SK-N-MC (cell line): ENCODE measurements around the gene ADSL.
"Not testable (repeated sequence)": the region's sequence is repeated elsewhere in the genome, so short reads cannot be mapped to it uniquely, and the experiment has no call there.

ENCODE experiments used
- DNase-seq: peaks from one replicate; pipeline ENCODE4 v3.0.0-alpha.2; 2011; ENCODE audit warnings: low read depth, low spot score
- H3K27ac ChIP-seq: fragments of 200-600 bp; sonication (generic); 2 replicates; pipeline ENCODE4 v1.5.1; 2016; ENCODE audit warnings: mixed run types
- H3K36me3 ChIP-seq: fragments of 200-600 bp; sonication (generic); 2 replicates; pipeline ENCODE4 v1.6.1; 2017; ENCODE audit warnings: antibody characterized with exemption, low read length, mixed read lengths; ENCODE audit not compliant: insufficient read depth
- H3K4me3 ChIP-seq: fragments of 200-600 bp; sonication (generic); 2 replicates; pipeline ENCODE4 v1.5.1; 2016
- H3K9ac ChIP-seq: fragments of 200-600 bp; sonication (generic); 2 replicates; pipeline ENCODE4 v1.8.0; 2017; ENCODE audit warnings: mixed run types, mixed read lengths; ENCODE audit not compliant: insufficient read length
- H3K9me3 ChIP-seq: fragments of 200-600 bp; sonication (generic); 2 replicates; pipeline ENCODE4 v1.6.1; 2017; ENCODE audit warnings: low read depth, mild to moderate bottlenecking, antibody characterized with exemption, low read length, moderate library complexity, mixed read lengths
- EZH2 ChIP-seq: fragments of 200-600 bp; sonication (generic); IDR thresholded peaks from one replicate; pipeline ENCODE4 v1.6.1; 2017; ENCODE audit warnings: antibody characterized with exemption
- FOXP2 ChIP-seq: optimal IDR thresholded peaks from 2 replicates; pipeline ENCODE3; 2011; ENCODE audit warnings: mild to moderate bottlenecking, moderate library complexity; ENCODE audit not compliant: insufficient read depth; ENCODE audit errors: extremely low read length, control extremely low read depth
- POLR2AphosphoS5 ChIP-seq: IDR thresholded peaks from 2 replicates; pipeline ENCODE4 v1.6.1; 2012; ENCODE audit warnings: mild to moderate bottlenecking, low read depth, low read length, borderline replicate concordance

Gene ADSL

DNA sequence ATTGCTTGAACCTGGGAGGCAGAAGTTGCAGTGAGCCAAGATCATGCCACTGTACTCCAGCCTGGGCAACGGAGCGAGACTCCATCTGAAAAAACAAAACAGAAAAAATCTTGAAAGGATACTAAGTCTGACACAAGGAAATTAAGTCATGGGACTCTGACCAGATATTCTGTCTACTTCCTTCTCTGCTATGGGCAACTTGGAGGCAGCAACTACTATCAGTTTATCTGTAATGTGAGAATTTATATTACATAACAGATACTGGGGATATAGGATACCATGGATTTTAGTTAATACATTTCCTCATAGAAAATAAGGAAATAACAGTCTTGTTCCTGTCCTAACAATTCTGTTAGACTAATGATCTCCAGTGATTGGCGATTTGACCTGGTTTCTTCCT is 22.5 kb downstream of the ADSL start:
- no peak for DNase-seq
- H3K36me3 ChIP-seq: peaks cover 48% of the 10 kb centered on the region
- no peak overlapping the region for H3K27ac ChIP-seq
- no peaks in the 10 kb centered on the region for H3K9me3 ChIP-seq
- H3K9ac ChIP-seq: no peak overlapping the region
- no peak overlapping the region for H3K4me3 ChIP-seq
- TF ChIP-seq FOXP2 (no peak), EZH2 (no peak)

DNA sequence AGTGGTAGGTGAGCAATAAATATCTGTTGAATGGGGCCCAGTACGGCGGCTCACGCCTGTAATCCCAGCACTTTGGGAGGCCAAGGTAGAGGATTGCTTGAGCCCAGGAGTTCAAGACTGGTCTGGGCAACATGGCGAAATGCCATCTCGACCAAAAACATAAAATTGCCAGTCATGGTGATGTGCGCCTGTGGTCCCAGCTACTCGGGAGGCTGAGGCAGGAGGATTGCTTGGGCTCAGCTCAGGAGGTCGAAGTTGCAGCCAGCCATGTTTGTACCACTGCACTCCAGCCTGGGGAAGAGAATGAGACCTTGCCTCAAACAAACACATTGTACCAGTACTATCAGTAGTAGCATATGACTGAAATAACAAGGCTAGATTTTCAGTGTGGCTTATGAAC is 28.3 kb downstream of the ADSL start:
- TF ChIP-seq POLR2AphosphoS5 (no peak), EZH2 (no peak), FOXP2 (no peak)
- Histone ChIP-seq H3K9ac (no peak overlapping the region), H3K4me3 (no peak overlapping the region), H3K36me3 (no peaks in the 10 kb centered on the region), H3K27ac (no peak overlapping the region), H3K9me3 (no peaks in the 10 kb centered on the region)
- DNase-seq: no peak

DNA sequence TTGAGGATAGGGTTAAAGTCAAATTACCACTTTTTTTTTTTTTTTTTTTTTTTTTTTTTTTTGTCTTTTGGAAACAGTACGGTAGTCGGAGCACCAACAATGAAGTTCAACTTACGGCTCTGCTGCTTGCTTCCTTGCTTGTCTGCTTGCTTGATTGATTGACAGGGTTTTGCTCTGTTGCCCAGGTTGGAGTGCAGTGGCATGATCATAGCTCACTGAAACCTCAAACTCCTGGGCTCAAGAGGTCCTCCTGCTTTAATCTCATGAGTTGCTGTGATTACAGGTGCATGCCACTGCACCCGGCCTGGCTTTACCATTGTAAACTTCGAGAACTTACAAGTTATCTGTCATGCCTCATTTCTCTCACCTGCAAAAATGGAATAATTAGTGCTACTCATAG is 29.8 kb downstream of the ADSL start:
- DNase-seq: no peak
- TF ChIP-seq EZH2: no peak
- TF ChIP-seq FOXP2: no peak
- no peak for TF ChIP-seq POLR2AphosphoS5
- H3K36me3 ChIP-seq: no peaks in the 10 kb centered on the region
- no peak overlapping the region for H3K27ac ChIP-seq
- no peak overlapping the region for H3K4me3 ChIP-seq
- no peaks in the 10 kb centered on the region for H3K9me3 ChIP-seq
- H3K9ac ChIP-seq: no peak overlapping the region

DNA sequence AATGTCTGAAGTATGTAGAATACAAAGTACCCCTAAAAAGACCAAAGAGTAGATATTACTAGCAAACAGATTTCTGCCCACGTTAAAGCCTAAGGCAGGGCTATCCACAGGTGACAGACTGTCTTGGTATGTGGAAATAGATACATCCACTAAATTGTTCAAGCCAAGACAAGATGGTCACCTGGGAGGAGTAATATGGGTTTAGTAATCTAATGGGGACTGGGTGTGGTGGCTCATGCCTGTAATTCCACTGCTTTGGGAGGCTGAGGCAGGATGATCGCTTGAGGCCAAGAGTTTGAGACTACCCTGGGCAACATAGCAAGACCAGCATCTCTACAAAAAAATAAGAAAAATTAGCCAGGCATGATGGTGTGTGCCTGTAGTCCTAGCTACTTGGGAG is 31.6 kb downstream of the ADSL start:
- Histone ChIP-seq H3K9ac (no peak overlapping the region), H3K27ac (no peak overlapping the region), H3K36me3 (no peaks in the 10 kb centered on the region), H3K4me3 (no peak overlapping the region), H3K9me3 (no peaks in the 10 kb centered on the region)
- TF ChIP-seq EZH2 (no peak), FOXP2 (no peak), POLR2AphosphoS5 (no peak)
- no peak for DNase-seq

DNA sequence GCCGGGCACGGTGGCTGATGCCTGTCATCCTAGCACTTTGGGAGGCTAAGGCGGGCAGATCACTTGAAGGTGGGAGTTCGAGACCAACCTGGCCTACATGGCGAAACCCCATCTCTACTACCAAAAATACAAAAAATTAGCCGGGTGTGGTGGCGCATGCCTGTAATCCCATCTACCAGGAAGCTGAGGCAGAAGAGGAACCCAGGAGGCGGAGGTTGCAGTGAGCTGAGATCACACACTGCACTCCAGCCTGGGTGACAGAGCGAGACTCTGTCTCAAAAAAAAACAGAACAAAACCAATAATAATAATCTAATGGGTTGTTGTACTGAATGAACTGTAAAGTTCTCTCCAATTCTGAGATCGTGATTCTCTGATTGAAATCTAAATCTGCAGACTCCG is 32.1 kb downstream of the ADSL start:
- H3K9ac ChIP-seq, H3K9me3 ChIP-seq, DNase-seq, H3K27ac ChIP-seq, H3K36me3 ChIP-seq, H3K4me3 ChIP-seq: not testable (repeated sequence)

DNA sequence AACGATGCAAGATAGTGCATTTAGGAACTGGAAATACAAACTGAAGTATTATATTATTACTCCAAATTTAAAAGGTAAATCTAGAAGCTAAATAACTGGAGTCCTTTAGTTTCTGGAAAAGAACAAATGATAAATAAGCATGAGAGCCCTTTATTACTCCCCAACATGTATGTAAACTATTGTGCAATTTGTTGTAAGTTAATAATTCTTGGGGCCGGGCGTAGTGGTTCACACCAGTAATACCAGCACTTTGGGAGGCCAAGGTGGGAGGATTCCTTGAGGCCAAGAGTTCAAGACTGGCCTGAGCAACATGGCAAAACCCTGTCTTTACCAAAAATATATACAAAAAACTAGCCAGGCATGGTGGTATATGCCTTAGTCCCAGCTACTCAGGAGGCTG is 35.2 kb downstream of the ADSL start:
- no peaks in the 10 kb centered on the region for H3K36me3 ChIP-seq
- DNase-seq: no peak
- TF ChIP-seq EZH2 (no peak), POLR2AphosphoS5 (no peak), FOXP2 (no peak)
- no peak overlapping the region for H3K9ac ChIP-seq
- no peak overlapping the region for H3K4me3 ChIP-seq
- H3K27ac ChIP-seq: no peak overlapping the region
- no peaks in the 10 kb centered on the region for H3K9me3 ChIP-seq

DNA sequence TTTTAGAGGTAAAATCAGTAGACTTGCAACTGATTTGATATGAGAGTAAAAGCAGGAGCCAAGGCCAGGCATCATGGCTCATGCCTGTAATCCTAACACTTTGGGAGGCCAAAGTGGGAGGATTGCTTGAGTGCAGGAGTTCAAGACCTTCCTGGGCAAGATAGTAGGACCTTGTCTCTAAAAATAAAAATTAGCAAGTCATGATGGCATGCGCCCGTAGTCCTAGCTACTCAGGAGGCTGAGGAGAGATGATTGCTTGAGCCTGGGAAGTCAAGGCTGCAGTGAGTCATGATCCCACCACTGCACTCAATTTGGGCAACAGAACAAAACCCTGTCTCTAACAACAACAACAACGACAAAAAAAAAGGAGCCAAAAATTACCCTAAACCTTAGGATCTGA is 37.6 kb downstream of the ADSL start:
- Histone ChIP-seq H3K9ac (no peak overlapping the region), H3K9me3 (no peaks in the 10 kb centered on the region), H3K36me3 (no peaks in the 10 kb centered on the region), H3K4me3 (no peak overlapping the region), H3K27ac (no peak overlapping the region)
- DNase-seq: no peak
- no peak for TF ChIP-seq EZH2
- no peak for TF ChIP-seq FOXP2
- no peak for TF ChIP-seq POLR2AphosphoS5

DNA sequence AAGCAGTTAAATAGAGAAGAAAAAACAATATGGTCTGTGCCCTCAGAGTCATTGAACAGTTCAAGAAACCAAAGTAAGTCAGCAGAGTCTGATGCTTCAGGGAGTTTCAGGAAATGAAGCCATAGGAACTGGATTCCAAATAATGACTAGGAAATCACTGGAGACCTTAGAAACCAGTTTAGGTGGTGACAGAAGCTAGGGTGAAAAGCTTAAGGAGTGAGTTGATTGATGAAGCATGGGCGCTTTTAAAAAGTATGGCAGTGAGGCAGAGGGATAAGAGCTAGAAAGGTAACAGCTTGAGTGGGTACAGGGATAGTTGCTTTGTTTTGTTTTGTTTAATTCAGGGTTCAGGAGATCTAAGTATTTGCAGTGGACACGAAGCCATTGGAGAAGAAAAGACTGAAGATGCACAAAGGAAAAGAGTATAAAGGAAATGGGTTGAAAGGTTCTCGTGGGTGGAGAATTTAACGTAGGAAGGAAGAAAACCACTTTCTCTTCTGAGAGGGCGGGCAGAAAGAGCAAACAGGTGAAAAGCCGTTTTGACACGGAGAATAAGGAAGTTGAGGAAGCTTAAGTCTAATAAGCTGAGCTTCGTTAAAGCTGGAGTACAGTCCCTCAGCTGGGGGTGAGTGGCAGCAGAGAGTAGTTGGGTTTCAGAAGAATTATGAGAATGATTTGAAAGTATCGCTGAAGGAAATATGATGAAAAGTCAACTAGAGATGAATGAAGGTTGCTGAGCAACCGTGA is 38.9 kb downstream of the ADSL start:
- Histone ChIP-seq H3K4me3 (no peak overlapping the region), H3K36me3 (no peaks in the 10 kb centered on the region), H3K27ac (no peak overlapping the region), H3K9ac (no peak overlapping the region), H3K9me3 (no peaks in the 10 kb centered on the region)
- TF ChIP-seq FOXP2: no peak
- TF ChIP-seq EZH2: no peak
- TF ChIP-seq POLR2AphosphoS5: no peak
- DNase-seq: no peak

DNA sequence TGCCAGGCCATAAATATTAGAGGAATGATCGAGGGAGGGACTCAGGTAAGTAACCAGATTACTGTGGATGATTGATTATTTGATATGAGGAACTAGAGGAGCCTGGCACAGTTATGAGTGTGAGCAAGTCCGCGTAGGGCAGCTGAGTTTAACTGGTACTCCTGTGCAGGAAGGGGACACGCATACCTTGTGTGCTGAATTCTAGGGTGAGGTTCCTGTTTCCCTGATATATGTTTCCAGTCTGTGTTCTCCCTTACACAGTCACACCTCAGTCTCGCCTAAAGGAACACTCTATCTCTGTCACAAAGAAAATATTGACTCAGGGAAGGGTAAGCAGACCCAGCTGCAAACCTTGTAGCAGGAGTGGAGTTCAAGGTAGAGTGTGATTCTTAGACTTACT is 41.4 kb downstream of the ADSL start:
- TF ChIP-seq EZH2 (no peak), POLR2AphosphoS5 (no peak), FOXP2 (no peak)
- Histone ChIP-seq H3K27ac (no peak overlapping the region), H3K9me3 (no peaks in the 10 kb centered on the region), H3K36me3 (no peaks in the 10 kb centered on the region), H3K9ac (no peak overlapping the region), H3K4me3 (no peak overlapping the region)
- no peak for DNase-seq
